Measurements from ENCODE around the gene TMEM256. TPM values are rescaled to one million over a fixed set of nuclear protein-coding genes. Genes with fewer than 3 reads are reported as not detected.

TMEM256 gene
- total and polyA plus RNA-seq, 2 of the 8 experiments (the other 6 are each of a cell fraction or from before 2014, with no cell fraction given), result 97.0 to 350 TPM

DNA sequence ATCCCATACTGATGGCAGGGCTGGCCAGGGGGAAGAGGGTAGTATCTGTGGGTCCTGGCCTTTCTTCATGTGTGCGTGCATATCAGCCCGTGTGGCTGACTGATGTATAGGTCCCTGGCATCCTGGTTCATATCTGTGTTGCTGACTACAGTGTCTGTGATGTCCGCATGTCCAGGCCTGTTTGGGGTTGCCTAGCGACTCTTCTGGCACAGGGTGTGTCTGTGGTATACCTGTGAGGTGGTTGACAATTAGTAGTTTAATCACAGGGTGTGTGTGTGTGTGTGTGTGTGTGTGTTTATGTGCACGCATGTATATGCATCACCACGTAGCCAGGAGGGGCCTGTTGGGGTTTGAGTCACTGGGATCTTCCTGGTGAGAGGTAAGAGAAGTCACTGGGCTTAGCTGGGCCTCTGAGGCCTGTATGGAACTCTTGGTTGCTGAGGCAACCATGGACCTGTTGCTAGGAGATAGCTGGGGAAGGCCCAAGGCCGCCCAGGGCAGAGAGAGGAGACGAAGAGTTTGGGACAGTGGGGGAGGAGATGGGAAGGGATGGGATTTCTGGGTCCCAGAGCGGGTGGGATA is 49.5 kb downstream of the TMEM256 start (continued):
- TF ChIP-seq CHD7 (IDR thresholded peaks at IDR 0.05; ENCODE audit: insufficient replicate concordance, low read length) (no peak), CTBP2 (IDR thresholded peaks at IDR 0.05; ENCODE audit: borderline replicate concordance, insufficient read depth, insufficient read length, low read length) (no peak), POU5F1 (IDR thresholded peaks at IDR 0.05; ENCODE audit: low read depth, low read length) (no peak), HDAC2 (IDR thresholded peaks at IDR 0.05; ENCODE audit: borderline replicate concordance in 1 of 2, low read depth in 2 of 2, low read length in 2 of 2) (no peak), GTF2F1 (IDR thresholded peaks at IDR 0.05; ENCODE audit: borderline replicate concordance, low read depth, low read length) (no peak), SP2 (IDR thresholded peaks at IDR 0.05; ENCODE audit: low read length) (no peak)
- TF ChIP-seq, protein P1, sequence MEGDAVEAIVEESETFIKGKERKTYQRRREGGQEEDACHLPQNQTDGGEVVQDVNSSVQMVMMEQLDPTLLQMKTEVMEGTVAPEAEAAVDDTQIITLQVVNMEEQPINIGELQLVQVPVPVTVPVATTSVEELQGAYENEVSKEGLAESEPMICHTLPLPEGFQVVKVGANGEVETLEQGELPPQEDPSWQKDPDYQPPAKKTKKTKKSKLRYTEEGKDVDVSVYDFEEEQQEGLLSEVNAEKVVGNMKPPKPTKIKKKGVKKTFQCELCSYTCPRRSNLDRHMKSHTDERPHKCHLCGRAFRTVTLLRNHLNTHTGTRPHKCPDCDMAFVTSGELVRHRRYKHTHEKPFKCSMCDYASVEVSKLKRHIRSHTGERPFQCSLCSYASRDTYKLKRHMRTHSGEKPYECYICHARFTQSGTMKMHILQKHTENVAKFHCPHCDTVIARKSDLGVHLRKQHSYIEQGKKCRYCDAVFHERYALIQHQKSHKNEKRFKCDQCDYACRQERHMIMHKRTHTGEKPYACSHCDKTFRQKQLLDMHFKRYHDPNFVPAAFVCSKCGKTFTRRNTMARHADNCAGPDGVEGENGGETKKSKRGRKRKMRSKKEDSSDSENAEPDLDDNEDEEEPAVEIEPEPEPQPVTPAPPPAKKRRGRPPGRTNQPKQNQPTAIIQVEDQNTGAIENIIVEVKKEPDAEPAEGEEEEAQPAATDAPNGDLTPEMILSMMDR (IDR thresholded peaks at IDR 0.05; ENCODE audit: control extremely low read depth in 1 of 3, insufficient read depth in 1 of 3, low read depth in 1 of 3, low read length in 3 of 3), result no peak

Measured in H1 (cell line).